Measurements from ENCODE around the gene NISCH. TPM values are rescaled to one million over a fixed set of nuclear protein-coding genes. Genes with fewer than 3 reads are reported as not detected.
"Not testable (repeated sequence)": the region's sequence is repeated elsewhere in the genome, so short reads cannot be mapped to it uniquely, and the experiment has no call there.

NISCH gene
- total and polyA plus RNA-seq, 4 donors, result 91.5 to 161 (median 113) TPM

- H3K36me3 ChIP-seq (ENCODE audit: control insufficient read depth, insufficient read depth, low read length), result peaks cover 97% of the 10 kb centered on the region
- no peak for DNase-seq (ENCODE audit: low read depth in 4 of 6, low spot score in 6 of 6)
Measured at GRCh38 chr3:52524752-52525679, 69.6 kb downstream of the NISCH start.

GRCh38 chr3:52525680-52526561 is 70.5 kb downstream of the NISCH start:
- Histone ChIP-seq H3K36me3 (ENCODE audit: control insufficient read depth, insufficient read depth, low read length) (peaks cover 93% of the 10 kb centered on the region), H3K27me3 (ENCODE audit: control insufficient read depth, insufficient read depth, low read length) (no peaks in the 10 kb centered on the region), H3K4me1 (ENCODE audit: control insufficient read depth, insufficient read depth, low read length) (peaks cover 20% of the 10 kb centered on the region), H3K4me3 (ENCODE audit: low read depth, low read length) (no peak overlapping the region), H3K9me3 (ENCODE audit: control insufficient read depth, insufficient read depth, low read length) (no peaks in the 10 kb centered on the region), H3K27ac (ENCODE audit: low read depth, low read length) (peak overlapping the region; percentile 25)
- no peak for DNase-seq (ENCODE audit: low read depth in 4 of 6, low spot score in 6 of 6)
- WGBS (ENCODE audit: insufficient coverage), result 88% methylated on average over 6 of the region's 9 CpGs

More at GRCh38 chr3:52524752-52525679, 69.6 kb downstream of the NISCH start:
- H3K27me3 ChIP-seq (ENCODE audit: control insufficient read depth, insufficient read depth, low read length), result no peaks in the 10 kb centered on the region
- peak overlapping the region; percentile 25 for H3K27ac ChIP-seq (ENCODE audit: low read depth, low read length)
- WGBS (ENCODE audit: insufficient coverage), result 89% methylated on average over 19 of the region's 34 CpGs
- peaks cover 18% of the 10 kb centered on the region for H3K4me1 ChIP-seq (ENCODE audit: control insufficient read depth, insufficient read depth, low read length)
- H3K4me3 ChIP-seq (ENCODE audit: low read depth, low read length), result no peak overlapping the region
- no peaks in the 10 kb centered on the region for H3K9me3 ChIP-seq (ENCODE audit: control insufficient read depth, insufficient read depth, low read length)

- H3K9me3 ChIP-seq (ENCODE audit: control insufficient read depth, insufficient read depth, low read length); H3K27ac ChIP-seq (ENCODE audit: low read depth, low read length); H3K27me3 ChIP-seq (ENCODE audit: control insufficient read depth, insufficient read depth, low read length); H3K4me3 ChIP-seq (ENCODE audit: low read depth, low read length); DNase-seq (ENCODE audit: low read depth in 4 of 6, low spot score in 6 of 6): not testable (repeated sequence)
- 90% methylated on average over 2 of the region's 5 CpGs for WGBS (ENCODE audit: insufficient coverage)
- Histone ChIP-seq H3K36me3 (ENCODE audit: control insufficient read depth, insufficient read depth, low read length) (peaks cover 90% of the 10 kb centered on the region), H3K4me1 (ENCODE audit: control insufficient read depth, insufficient read depth, low read length) (peaks cover 27% of the 10 kb centered on the region)
Measured at GRCh38 chr3:52526671-52527038, 71.3 kb downstream of the NISCH start.

- Histone ChIP-seq H3K9me3 (ENCODE audit: control insufficient read depth, insufficient read depth, low read length) (no peaks in the 10 kb centered on the region), H3K36me3 (ENCODE audit: control insufficient read depth, insufficient read depth, low read length) (peaks cover 85% of the 10 kb centered on the region), H3K4me1 (ENCODE audit: control insufficient read depth, insufficient read depth, low read length) (peaks cover 32% of the 10 kb centered on the region), H3K27me3 (ENCODE audit: control insufficient read depth, insufficient read depth, low read length) (no peaks in the 10 kb centered on the region), H3K27ac (ENCODE audit: low read depth, low read length) (no peak overlapping the region), H3K4me3 (ENCODE audit: low read depth, low read length) (no peak overlapping the region)
- DNase-seq (ENCODE audit: low read depth in 4 of 6, low spot score in 6 of 6), result no peak
- 90% methylated on average over 9 of the region's 14 CpGs for WGBS (ENCODE audit: insufficient coverage)
Measured at GRCh38 chr3:52527039-52527731, 71.8 kb downstream of the NISCH start.

- Histone ChIP-seq H3K4me3 (ENCODE audit: low read depth, low read length) (no peak overlapping the region), H3K27ac (ENCODE audit: low read depth, low read length) (no peak overlapping the region), H3K9me3 (ENCODE audit: control insufficient read depth, insufficient read depth, low read length) (no peaks in the 10 kb centered on the region), H3K27me3 (ENCODE audit: control insufficient read depth, insufficient read depth, low read length) (no peaks in the 10 kb centered on the region), H3K4me1 (ENCODE audit: control insufficient read depth, insufficient read depth, low read length) (peaks cover 40% of the 10 kb centered on the region), H3K36me3 (ENCODE audit: control insufficient read depth, insufficient read depth, low read length) (peaks cover 77% of the 10 kb centered on the region)
- DNase-seq (ENCODE audit: low read depth in 4 of 6, low spot score in 6 of 6), result no peak
- WGBS (ENCODE audit: insufficient coverage), result 92% methylated on average over 9 of the region's 18 CpGs
Measured at GRCh38 chr3:52527732-52528585, 72.6 kb downstream of the NISCH start.

- peaks cover 42% of the 10 kb centered on the region for H3K4me1 ChIP-seq (ENCODE audit: control insufficient read depth, insufficient read depth, low read length)
- no peak overlapping the region for H3K27ac ChIP-seq (ENCODE audit: low read depth, low read length)
- no peaks in the 10 kb centered on the region for H3K27me3 ChIP-seq (ENCODE audit: control insufficient read depth, insufficient read depth, low read length)
- no peaks in the 10 kb centered on the region for H3K9me3 ChIP-seq (ENCODE audit: control insufficient read depth, insufficient read depth, low read length)
- DNase-seq (ENCODE audit: low read depth in 4 of 6, low spot score in 6 of 6), result no peak
- H3K4me3 ChIP-seq (ENCODE audit: low read depth, low read length), result no peak overlapping the region
- peaks cover 69% of the 10 kb centered on the region for H3K36me3 ChIP-seq (ENCODE audit: control insufficient read depth, insufficient read depth, low read length)
- WGBS (ENCODE audit: insufficient coverage), result 89% methylated on average over 23 of the region's 25 CpGs
Measured at GRCh38 chr3:52528586-52529375, 73.4 kb downstream of the NISCH start.

GRCh38 chr3:52529376-52530333 is 74.3 kb downstream of the NISCH start:
- 74% methylated on average over 12 of the region's 12 CpGs for WGBS (ENCODE audit: insufficient coverage)
- DNase-seq (ENCODE audit: low read depth in 4 of 6, low spot score in 6 of 6), result peak in 2 of 6 donors; percentile 8 to 54
- no peak overlapping the region for H3K27ac ChIP-seq (ENCODE audit: low read depth, low read length)
- no peak overlapping the region for H3K4me3 ChIP-seq (ENCODE audit: low read depth, low read length)
- peaks cover 65% of the 10 kb centered on the region for H3K36me3 ChIP-seq (ENCODE audit: control insufficient read depth, insufficient read depth, low read length)
- peaks cover 45% of the 10 kb centered on the region for H3K4me1 ChIP-seq (ENCODE audit: control insufficient read depth, insufficient read depth, low read length)
- no peaks in the 10 kb centered on the region for H3K9me3 ChIP-seq (ENCODE audit: control insufficient read depth, insufficient read depth, low read length)
- no peaks in the 10 kb centered on the region for H3K27me3 ChIP-seq (ENCODE audit: control insufficient read depth, insufficient read depth, low read length)
